GM08714 (cell line): ENCODE results near the gene STC2.

Source experiments
- H3K4me3 ChIP-seq: fragments of 200-500 bp; sonication (Bioruptor generic); 2 replicates; pipeline ENCODE4 v1.5.1; 2014; ENCODE audit warnings: mild to moderate bottlenecking, low read length, inconsistent platforms
- ZNF274 ChIP-seq: IDR thresholded peaks from 2 replicates; pipeline ENCODE4 v1.6.1; 2012; ENCODE audit warnings: mild to moderate bottlenecking, low read depth, low read length

Gene STC2

GRCh38 chr5:173283318-173284288, 44.6 kb downstream of the STC2 start:
- H3K4me3 ChIP-seq: no peak overlapping the region; the same call in 1 of the 2 replicates

GRCh38 chr5:173282916-173283315, 45.3 kb downstream of the STC2 start:
- no peak overlapping the region for H3K4me3 ChIP-seq
- TF ChIP-seq ZNF274: no peak

More at GRCh38 chr5:173283318-173284288, 44.6 kb downstream of the STC2 start:
- no peak for TF ChIP-seq ZNF274

GRCh38 chr5:173281910-173282309, 46.3 kb downstream of the STC2 start:
- no peak overlapping the region for H3K4me3 ChIP-seq
- no peak for TF ChIP-seq ZNF274

- no peak overlapping the region for H3K4me3 ChIP-seq
- TF ChIP-seq ZNF274: no peak
Measured at GRCh38 chr5:173279166-173279565, 49.0 kb downstream of the STC2 start.

- H3K4me3 ChIP-seq: no peak overlapping the region
Measured at GRCh38 chr5:173278641-173279040, 49.6 kb downstream of the STC2 start.

GRCh38 chr5:173278172-173278571, 50.0 kb downstream of the STC2 start:
- no peak for TF ChIP-seq ZNF274
- H3K4me3 ChIP-seq: no peak overlapping the region

More at GRCh38 chr5:173278641-173279040, 49.6 kb downstream of the STC2 start:
- no peak for TF ChIP-seq ZNF274

GRCh38 chr5:173274771-173275170, 53.4 kb downstream of the STC2 start:
- no peak for TF ChIP-seq ZNF274
- no peak overlapping the region for H3K4me3 ChIP-seq

GRCh38 chr5:173271419-173271818, 56.8 kb downstream of the STC2 start:
- no peak overlapping the region for H3K4me3 ChIP-seq
- no peak for TF ChIP-seq ZNF274

GRCh38 chr5:173268750-173269432, 59.3 kb downstream of the STC2 start:
- TF ChIP-seq ZNF274: no peak

GRCh38 chr5:173265433-173265832, 62.8 kb downstream of the STC2 start:
- no peak for TF ChIP-seq ZNF274

More at GRCh38 chr5:173268750-173269432, 59.3 kb downstream of the STC2 start:
- no peak overlapping the region for H3K4me3 ChIP-seq

More at GRCh38 chr5:173265433-173265832, 62.8 kb downstream of the STC2 start:
- H3K4me3 ChIP-seq: no peak overlapping the region
